ENCODE results near the gene FBLN1.

DNA sequence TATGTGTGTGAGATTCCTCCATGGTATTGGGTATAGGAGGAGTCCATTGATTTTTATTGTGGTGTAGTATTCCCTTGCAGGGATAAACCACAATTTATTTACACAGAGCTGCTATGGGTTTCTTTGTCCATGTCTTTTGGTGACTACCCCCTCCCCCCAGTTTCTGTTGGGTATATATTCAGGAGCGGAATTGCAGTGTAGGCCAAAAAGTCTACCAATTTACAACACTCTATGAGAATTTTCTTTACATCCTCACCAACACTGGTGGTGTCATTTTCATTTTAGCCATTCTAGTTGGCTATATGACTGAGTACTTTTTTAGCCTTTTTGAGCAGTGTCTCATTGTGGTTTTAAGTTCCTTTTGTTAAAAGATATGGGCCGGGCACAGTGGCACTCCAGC, 113.7 kb downstream of the FBLN1 start:
- TF ChIP-seq CTCF (IDR thresholded peaks at IDR 0.05) (no peak), POLR2A (IDR thresholded peaks at IDR 0.05) (no peak)

All from transverse colon (tissue), 3 donors.